ENCODE data around the gene RBM38.
"Not testable (repeated sequence)": the region's sequence is repeated elsewhere in the genome, so short reads cannot be mapped to it uniquely, and the experiment has no call there.

Gene RBM38

GRCh38 chr20:57390604-57391438 is at the start of gene RBM38:
Gene RBM38, plus strand, starts transcription at chr20:57391396. Its CDS starts 186 bp downstream, at chr20:57391582.
- DNase-seq = peak; percentile 75

GRCh38 chr20:57341663-57342062 is 49.5 kb upstream of the RBM38 start:
- DNase-seq = no peak

GRCh38 chr20:57342829-57343228 is 48.4 kb upstream of the RBM38 start:
- no peak for DNase-seq

- DNase-seq = peak; percentile 60
Measured at GRCh38 chr20:57346477-57346876, 44.7 kb upstream of the RBM38 start.

DNA sequence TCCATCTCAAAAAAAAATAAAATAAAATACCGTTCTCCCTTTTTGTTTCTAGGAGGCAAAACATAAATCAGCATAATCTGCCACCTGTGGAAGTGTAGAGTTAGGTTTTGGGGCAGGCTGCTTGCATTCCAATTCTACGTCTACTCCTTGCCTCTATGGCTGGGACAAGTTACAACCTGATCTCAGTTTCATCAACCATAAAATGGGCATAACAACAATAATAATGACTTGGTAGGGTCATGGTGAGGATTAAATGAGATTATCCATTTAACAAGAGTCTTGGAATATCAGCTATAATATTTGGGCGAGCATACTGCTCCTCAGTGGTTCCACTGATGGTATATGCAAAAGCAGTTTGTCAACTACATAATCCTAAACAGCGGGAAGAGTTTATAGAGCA is 43.8 kb upstream of the RBM38 start:
- no peak for DNase-seq

DNA sequence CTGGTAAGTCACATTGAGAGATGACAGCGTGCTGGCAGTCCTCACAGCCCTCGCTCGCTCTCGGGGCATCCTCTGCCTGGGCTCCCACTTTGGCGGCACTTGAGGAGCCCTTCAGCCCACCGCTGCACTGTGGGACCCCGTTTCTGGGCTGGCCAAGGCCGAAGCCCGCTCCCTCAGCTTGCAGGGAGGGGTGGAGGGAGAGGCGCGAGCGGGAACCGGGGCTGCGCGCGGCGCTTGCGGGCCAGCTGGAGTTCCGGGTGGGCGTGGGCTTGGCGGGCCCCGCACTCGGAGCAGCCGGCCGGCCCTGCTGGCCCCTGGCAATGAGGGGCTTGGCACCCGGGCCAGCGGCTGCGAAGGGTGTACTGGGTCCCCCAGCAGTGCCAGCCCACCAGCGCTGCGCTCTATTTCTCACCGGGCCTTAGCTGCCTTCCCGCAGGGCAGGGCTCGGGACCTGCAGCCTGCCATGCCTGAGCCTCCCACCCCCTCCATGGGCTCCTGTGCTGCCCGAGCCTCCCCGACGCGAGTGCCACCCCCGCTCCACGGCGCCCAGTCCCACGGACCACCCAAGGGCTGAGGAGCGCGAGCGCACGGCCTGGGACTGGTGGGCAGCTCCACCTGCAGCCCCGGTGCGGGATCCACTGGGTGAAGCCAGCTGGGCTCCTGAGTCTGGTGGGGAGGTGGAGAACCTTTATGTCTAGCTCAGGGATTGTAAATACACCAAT is 42.8 kb upstream of the RBM38 start:
- not testable (repeated sequence) for DNase-seq

GRCh38 chr20:57348922-57349574 is 42.1 kb upstream of the RBM38 start:
- DNase-seq = not testable (repeated sequence)

- DNase-seq = no peak
Measured at GRCh38 chr20:57350081-57350710, 41.0 kb upstream of the RBM38 start.

DNA sequence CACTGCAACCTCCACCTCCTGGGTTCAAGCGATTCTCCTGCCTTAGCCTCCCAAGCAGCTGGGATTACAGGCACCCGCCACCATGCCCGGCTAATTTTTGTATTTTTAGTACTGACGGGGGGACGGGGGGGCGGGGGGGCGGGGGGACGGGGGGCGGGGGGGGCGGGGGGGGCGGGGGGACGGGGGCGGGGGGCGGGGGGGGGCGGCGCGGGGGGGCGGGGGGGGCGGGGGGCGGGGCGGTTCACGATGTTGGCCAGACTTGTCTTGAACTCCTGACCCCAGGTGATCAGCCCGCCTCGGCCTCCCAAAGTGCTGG is 40.5 kb upstream of the RBM38 start:
- DNase-seq = not testable (repeated sequence)

- peak; percentile 89 for DNase-seq
Measured at GRCh38 chr20:57351042-57351783, 40.0 kb upstream of the RBM38 start, which contains the start of gene RAE1. Gene RAE1, plus strand, starts transcription at chr20:57351255. Its CDS starts 2,784 bp downstream, at chr20:57354039.

DNA sequence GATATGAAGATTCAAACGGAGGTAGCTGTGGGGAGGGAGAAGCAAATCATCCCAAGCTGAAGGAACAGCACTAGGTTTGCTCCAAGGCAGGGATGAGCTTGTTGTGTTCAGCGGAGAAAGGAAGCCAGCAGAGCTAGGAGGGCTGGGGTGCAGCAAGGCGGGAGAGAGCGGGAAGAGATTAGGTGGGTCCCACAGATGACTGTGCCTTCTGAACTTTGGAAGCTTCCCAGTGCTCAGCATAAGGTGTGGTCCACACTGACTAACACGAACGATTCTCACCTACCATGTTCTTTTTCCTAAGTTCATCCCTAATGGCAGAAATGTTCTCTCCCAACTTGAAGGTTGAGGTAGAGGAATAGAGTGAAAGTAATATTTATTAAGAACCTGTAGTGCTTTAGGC is 38.9 kb upstream of the RBM38 start:
- no peak for DNase-seq

DNA sequence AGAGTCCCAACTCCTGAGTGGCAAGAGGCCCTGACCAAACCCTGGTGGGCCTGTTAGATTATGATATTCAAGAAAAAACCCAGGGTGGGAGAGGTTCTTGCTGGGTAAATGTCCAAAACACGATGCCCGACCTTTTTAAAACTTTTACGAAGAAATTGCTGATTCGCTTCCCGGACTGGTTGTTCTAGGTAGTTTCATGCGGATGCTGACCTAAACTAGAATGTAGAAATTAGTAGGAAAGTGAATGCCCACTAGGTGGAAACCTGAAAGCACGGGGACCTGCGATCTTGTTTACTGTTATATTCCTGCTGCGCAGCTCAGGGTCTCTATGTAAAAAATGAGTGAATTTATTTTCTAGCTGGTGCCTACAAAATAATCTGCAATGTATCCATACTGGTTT is 37.8 kb upstream of the RBM38 start:
- no peak for DNase-seq

DNA sequence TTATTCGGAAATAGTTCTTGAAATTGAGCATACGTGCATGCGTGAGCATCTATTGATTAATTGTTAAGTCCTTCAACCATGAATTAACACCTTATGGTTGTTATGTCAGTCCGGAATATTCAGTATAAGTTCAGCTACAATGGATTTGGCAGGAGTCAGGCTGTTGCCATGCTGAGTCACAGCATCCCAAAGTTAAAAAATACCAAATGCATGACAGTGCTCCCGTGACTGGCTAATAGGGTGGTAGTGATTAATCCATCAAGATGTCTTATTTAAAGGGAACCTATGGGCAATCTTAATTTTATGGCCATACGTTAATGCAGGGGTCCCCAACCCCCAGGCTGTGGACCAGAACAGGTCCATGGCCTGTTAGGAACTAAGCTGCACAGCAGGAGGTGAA is 29.7 kb upstream of the RBM38 start:
- DNase-seq = no peak

DNA sequence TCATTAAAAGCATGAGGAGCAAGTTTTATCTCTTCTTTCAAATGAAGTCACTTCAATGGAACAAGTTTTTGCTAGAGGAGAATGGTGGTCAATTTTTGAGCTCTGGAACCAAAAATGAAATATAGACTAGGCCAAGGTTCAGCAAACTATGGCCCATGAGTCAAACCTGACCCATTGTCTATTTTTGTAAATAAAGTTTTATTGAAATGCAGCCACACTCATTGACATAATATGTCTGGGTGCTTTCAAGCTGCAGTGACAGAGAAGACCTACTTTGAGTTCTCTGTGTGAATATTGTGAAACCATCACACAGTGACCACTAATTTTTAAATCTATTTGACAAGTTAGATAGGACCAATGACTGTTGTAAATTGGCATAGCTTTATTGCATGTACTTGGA is 26.7 kb upstream of the RBM38 start:
- no peak for DNase-seq

GRCh38 chr20:57369596-57369995 is 21.6 kb upstream of the RBM38 start:
- no peak for DNase-seq

DNA sequence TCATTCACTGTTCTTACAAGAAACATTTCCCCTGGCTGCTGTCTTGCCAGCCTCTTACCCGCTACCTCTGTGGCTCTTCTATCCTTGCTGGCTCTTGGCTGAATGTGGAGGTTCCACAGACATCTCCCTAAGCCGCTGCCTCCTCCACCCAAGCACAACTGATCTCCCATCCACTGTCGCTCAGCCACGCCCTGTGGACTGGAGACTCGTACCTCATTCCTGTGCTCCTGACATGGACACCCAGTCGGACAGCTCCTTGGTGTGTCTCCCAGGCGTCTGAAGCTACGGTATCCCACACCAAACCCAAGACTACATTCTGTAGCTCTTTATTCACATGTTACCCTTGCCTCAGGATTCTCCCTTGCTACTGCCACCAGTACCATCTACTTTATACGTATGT is 20.9 kb upstream of the RBM38 start:
- no peak for DNase-seq

DNA sequence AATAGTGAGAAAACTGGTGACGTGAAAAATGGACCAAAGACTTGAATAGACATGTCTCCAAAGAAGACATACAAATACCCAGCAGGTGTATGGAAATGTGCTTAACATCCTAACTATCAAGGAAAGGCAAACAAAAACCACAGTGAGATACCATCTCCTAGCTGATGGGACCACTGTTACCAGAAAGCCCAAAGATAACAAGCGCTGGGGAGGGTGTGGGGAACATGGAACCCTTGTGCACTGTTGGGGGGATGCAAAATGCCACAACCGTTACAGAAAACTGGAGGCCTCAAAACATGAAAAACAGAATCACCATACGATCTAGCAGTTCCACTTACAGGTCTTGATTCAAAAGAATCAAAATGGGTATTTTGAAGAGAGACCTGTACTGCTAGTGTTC is 19.8 kb upstream of the RBM38 start:
- no peak for DNase-seq

DNA sequence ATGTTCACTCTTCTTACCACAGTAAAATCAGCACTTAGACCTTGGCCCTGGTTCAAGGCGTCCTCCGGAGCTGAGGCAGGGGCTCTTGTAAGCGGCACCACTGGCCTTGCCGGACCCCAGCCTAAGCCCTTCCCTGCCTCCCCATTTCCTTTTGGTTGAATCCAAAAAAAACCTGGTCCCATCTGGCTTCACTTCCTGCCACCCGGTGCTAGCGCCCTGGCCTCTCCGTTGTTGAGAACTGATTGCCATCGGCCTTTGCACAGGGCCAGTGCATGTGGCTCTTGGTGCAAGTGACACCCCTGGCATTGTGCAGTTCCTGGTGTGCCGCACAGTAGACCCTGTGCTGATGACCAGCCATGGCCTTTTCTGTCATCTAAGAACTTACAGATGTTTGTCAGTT is 19.0 kb upstream of the RBM38 start:
- DNase-seq = no peak

GRCh38 chr20:57372581-57373350 is 18.4 kb upstream of the RBM38 start:
- DNase-seq = no peak

DNA sequence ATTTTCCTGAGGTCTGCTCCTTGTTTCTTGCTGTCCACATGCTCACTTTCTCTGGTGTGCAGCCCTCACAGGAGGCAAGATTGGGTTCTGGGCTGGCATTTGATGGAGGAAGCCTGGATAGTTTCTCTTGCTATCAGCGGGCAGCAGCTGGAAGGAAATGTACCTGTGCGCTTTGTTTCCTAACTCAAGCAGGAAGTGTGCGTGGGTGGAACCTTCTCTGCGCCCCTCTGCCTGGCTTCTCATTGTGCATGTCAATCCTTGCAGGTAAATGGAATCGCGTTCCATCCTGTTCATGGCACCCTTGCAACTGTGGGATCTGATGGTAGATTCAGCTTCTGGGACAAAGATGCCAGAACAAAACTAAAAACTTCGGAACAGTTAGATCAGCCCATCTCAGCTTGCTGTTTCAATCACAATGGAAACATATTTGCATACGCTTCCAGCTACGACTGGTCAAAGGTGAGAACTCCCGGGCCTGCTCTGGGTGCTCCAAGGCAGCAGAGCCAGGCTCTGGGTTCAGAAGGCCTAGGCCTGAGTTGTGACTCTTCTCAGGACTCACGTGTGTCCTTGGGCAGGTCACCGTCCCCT is 16.8 kb upstream of the RBM38 start:
- no peak for DNase-seq

- DNase-seq = no peak
Measured at GRCh38 chr20:57374931-57375651, 16.1 kb upstream of the RBM38 start.

Measured in NCI-H146 (cell line).